BJ (cell line): ENCODE results near the gene THSD8. TPM values are rescaled to one million over a fixed set of nuclear protein-coding genes. Genes with fewer than 3 reads are reported as not detected.

ENCODE experiments used
- CTCF ChIA-PET: fragments of 350-600 bp; formaldehyde crosslinking; extraction: SDS; loops from one replicate; lab custom pipeline; 2021; ENCODE audit warnings: antibody characterized with exemption, inconsistent platforms; lab: Yijun Ruan, JAX
- POLR2A ChIA-PET: fragments of 300-600 bp; sonication (Branson Sonifier 250); formaldehyde crosslinking; extraction: SDS; loops from one replicate; lab custom pipeline; 2021; ENCODE audit warnings: antibody characterized with exemption; lab: Charles Lee
- DNase-seq: peaks from one replicate; pipeline ENCODE4 v3.0.0-alpha.2; 2011; ENCODE audit warnings: low read depth
- H3K27me3 ChIP-seq: 2 replicates; pipeline ENCODE4 v1.6.0; 2011; ENCODE audit warnings: low read length; ENCODE audit not compliant: control insufficient read depth, insufficient read depth
- H3K36me3 ChIP-seq: 2 replicates; pipeline ENCODE4 v1.5.1; 2011; ENCODE audit warnings: low read length; ENCODE audit not compliant: control insufficient read depth, insufficient read depth
- H3K4me3 ChIP-seq: 2 replicates; pipeline ENCODE4 v1.5.1; 2011; ENCODE audit warnings: low read depth, mild to moderate bottlenecking, control low read depth, low read length
- CTCF ChIP-seq: IDR thresholded peaks from 2 replicates; pipeline ENCODE4 v1.5.1; 2011; ENCODE audit warnings: low read depth, mild to moderate bottlenecking, control low read depth, inconsistent platforms, low read length, moderate library complexity; ENCODE audit not compliant: insufficient read depth
- polyA plus RNA-seq: library from polyadenylated mRNA; depleted of rRNA; stranded (reverse); fragments of >200 nt; gene quantifications from 2 replicates; pipeline ENCODE4 v1.2.3, GENCODE V29; 2011

THSD8 gene
- polyA plus RNA-seq, 1 experiment, result 0.75 TPM

- CTCF ChIA-PET, result interaction anchor here (1.1 to 17.9 kb wide), 3 partner anchors 34 to 47 kb away, joined by 3 to 874 read pairs (median 4); partner anchors contain the start of gene HOOK2
- DNase-seq, result no peak
- H3K27me3 ChIP-seq, result no peaks in the 10 kb centered on the region
- H3K4me3 ChIP-seq, result peak overlapping the region; percentile 93
- TF ChIP-seq CTCF, result no peak
- POLR2A ChIA-PET, result no interaction called here
- H3K36me3 ChIP-seq, result peaks cover 10% of the 10 kb centered on the region
Observed at GRCh38 chr19:12800466-12800770, 1.5 kb upstream of the THSD8 start.

GRCh38 chr19:12800923-12801465 lies 875 bp upstream of the THSD8 start:
- ChIA-PET POLR2A (no interaction called here), CTCF (interaction anchor here (1.1 to 17.9 kb wide), 3 partner anchors 34 to 47 kb away, joined by 3 to 874 read pairs (median 4); partner anchors contain the start of gene HOOK2)
- Histone ChIP-seq H3K27me3 (no peaks in the 10 kb centered on the region), H3K4me3 (peak overlapping the region; percentile 93), H3K36me3 (peaks cover 10% of the 10 kb centered on the region)
- no peak for DNase-seq
- TF ChIP-seq CTCF, result no peak

GRCh38 chr19:12802267-12803106 lies 618 bp downstream of the THSD8 start:
- H3K4me3 ChIP-seq, result peak overlapping the region; percentile 93
- H3K36me3 ChIP-seq, result peaks cover 7% of the 10 kb centered on the region
- no peak for DNase-seq
- no peaks in the 10 kb centered on the region for H3K27me3 ChIP-seq
- ChIA-PET POLR2A (interaction anchor here (0.5 kb wide), 1 partner anchor 11 kb away, joined by 4 read pairs; no protein-coding TSS in a partner anchor), CTCF (interaction anchor here (0.8 to 17.9 kb wide), 6 partner anchors 12 to 45 kb away, joined by 3 to 874 read pairs (median 4); partner anchors contain the start of gene HOOK2)
- no peak for TF ChIP-seq CTCF

DNA sequence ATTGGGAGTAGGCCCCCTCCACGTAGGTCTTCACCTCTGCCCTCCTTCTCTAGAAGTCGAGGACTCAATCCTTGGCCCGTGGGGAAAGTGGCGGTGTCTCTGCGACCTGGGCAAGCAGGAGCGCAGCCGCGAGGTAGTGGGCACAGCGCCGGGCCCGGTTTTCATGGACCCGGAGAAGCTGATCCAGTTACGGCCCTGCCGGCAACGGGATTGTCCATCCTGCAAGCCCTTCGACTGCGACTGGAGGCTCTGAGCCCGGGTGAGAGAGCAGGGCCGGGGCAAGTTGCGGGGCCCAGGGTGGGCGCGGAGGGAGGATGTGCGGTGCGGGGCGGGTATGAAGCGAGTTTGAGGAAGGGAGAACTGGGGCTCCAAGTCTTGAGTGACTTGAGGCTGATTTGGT lies 2.2 kb downstream of the THSD8 start:
- TF ChIP-seq CTCF, result no peak
- Histone ChIP-seq H3K4me3 (no peak overlapping the region), H3K36me3 (peaks cover 6% of the 10 kb centered on the region), H3K27me3 (no peaks in the 10 kb centered on the region)
- DNase-seq, result no peak
- CTCF ChIA-PET, result interaction anchor here (0.5 to 17.9 kb wide), 3 partner anchors 37 to 1506 kb away, joined by 5 to 874 read pairs (median 14); partner anchors contain the start of gene HOOK2
- POLR2A ChIA-PET, result no interaction called here
